Sigmoid colon (tissue), 7 donors: ENCODE data around the gene GNB3. TPM values are rescaled to one million over a fixed set of nuclear protein-coding genes. Genes with fewer than 3 reads are reported as not detected.

Experiments
- DNase-seq: peaks from one replicate; pipeline ENCODE4 v3.0.0-alpha.2; 2019
- H3K27ac ChIP-seq, 4 donors: fragments of 200-600 bp; sonication (generic); one replicate each; pipeline ENCODE4 v1.5.1; 2016 to 2019; ENCODE audit warnings: mild to moderate bottlenecking in 1 of 4
- H3K27me3 ChIP-seq, 3 donors: fragments of 200-600 bp; sonication (generic); one replicate each; pipeline ENCODE4 v1.5.1; 2019; ENCODE audit warnings: mild to moderate bottlenecking in 1 of 3
- H3K36me3 ChIP-seq, 4 donors: fragments of 200-600 bp; sonication (generic); one replicate each; pipeline ENCODE4 v1.5.1; 2016 to 2019
- H3K4me1 ChIP-seq, 4 donors: fragments of 200-600 bp; sonication (generic); one replicate each; pipeline ENCODE4 v1.5.1; 2017 to 2019
- H3K4me3 ChIP-seq, 4 donors: fragments of 200-600 bp; sonication (generic); one replicate each; pipeline ENCODE4 v1.5.1; 2017 to 2019; ENCODE audit warnings: mild to moderate bottlenecking in 2 of 4, moderate library complexity in 1 of 4
- H3K9me3 ChIP-seq, 4 donors: fragments of 200-600 bp in 3 of 4; sonication (generic) in 3 of 4; one replicate each; pipeline versions ENCODE4 v1.5.1 to v1.6.1; 2013 to 2019
- CTCF ChIP-seq, 4 experiments: fragments of 450-650 bp in 3 of 4; fragments of 200-600 bp in 1 of 4; IDR thresholded peaks; one replicate each; pipeline ENCODE4 v1.5.1; 2016 to 2019; ENCODE audit warnings: antibody characterized with exemption in 4 of 4, mild to moderate bottlenecking in 3 of 4, moderate library complexity in 2 of 4
- EP300 ChIP-seq, 4 donors: sonication (generic); formaldehyde crosslinking; IDR thresholded peaks; one replicate each; pipeline ENCODE4 v1.6.1; 2017; ENCODE audit warnings: antibody characterized with exemption in 4 of 4
- POLR2A ChIP-seq, 2 donors: fragments of 450-650 bp; IDR thresholded peaks; one replicate each; pipeline ENCODE4 v1.6.1; 2016; ENCODE audit warnings: antibody characterized with exemption in 2 of 2, mild to moderate bottlenecking in 2 of 2, moderate library complexity in 2 of 2
- POLR2AphosphoS5 ChIP-seq, 4 donors: sonication (generic); formaldehyde crosslinking; IDR thresholded peaks; one replicate each; pipeline ENCODE4 v1.6.1; 2017; ENCODE audit warnings: antibody characterized with exemption in 4 of 4
- WGBS, 2 donors: extraction: QIAGEN DNeasy Blood & Tissue Kit; methylation state at CpG; one replicate each; pipeline ENCODE4 v1.1.7; 2013; 5-methylcytosine and 5-hydroxymethylcytosine counted together
- intact Hi-C: fragments of 100-400 bp; cut with DNase I; formaldehyde crosslinking; loops from one replicate; pipeline ENCODE4 v1.15.1; 2023
- polyA plus RNA-seq, 3 donors: library from polyadenylated mRNA; stranded (reverse); fragments of 200-250 nt; gene quantifications; one replicate each; pipeline ENCODE4 v1.2.3, GENCODE V29; 2013
- total RNA-seq, 4 donors: library from RNA; depleted of rRNA; stranded (reverse); fragments of >200 nt; gene quantifications; one replicate each; pipeline ENCODE4 v1.1.0, GENCODE V29; 2016
- donor health status: healthy with polysubstance abuse.
- donor health status: Bipolar disorder and iron deficiency.
- donor health status: healthy.

Gene GNB3
- total RNA-seq, result 1 to 10 TPM in 3 of 4 donors, under 1 TPM in 1; 0.36 to 8.9 (median 2.2) TPM
- polyA plus RNA-seq, result 1 to 10 TPM in 2 of 3 donors, under 1 TPM in 1; 0.46 to 1.2 (median 1.1) TPM

DNA sequence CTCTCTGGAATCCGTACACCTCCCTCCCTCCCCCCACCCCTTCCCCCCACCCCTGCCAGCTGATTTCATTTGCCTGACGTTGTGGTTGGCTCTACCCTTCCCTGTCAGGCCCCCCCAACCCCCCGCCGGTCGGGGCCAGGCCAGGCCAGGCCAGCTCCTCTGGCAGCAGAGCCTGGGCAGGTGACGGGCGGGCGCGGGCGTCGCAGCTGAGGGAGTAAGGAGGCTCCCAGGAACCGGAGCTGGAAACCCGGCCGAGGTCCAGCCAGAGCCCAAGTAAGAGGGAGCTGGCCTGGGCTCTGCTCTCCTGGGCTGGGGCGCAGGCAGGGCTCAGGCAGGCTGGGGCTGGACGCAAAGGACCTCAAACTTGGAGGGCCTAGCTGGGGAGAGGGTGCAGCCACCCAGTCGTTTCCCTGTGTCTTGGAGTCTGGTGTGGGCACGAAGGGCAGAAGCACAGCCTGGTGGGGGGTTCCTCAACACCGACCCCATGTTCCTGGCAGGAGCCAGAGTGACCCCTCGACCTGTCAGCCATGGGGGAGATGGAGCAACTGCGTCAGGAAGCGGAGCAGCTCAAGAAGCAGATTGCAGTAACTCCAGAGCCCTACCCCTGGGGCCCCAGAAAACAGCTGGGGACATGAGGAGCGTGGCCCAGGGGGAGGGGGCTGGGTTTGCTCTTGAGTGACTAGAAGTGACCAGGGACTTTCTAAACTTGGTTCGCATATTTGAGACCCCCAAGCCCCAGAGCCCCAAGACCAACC lies at the start of gene GNB3:
GNB3 (plus strand) TSS at position 165 of the 755 bp plus-strand sequence; CDS start at position 528, 363 bp downstream.
- no peak for TF ChIP-seq POLR2A (IDR thresholded peaks at IDR 0.05)
- H3K9me3 ChIP-seq, result no peaks in the 10 kb centered on the region
- intact Hi-C loops, result no loop called here
- no peaks in the 10 kb centered on the region for H3K27me3 ChIP-seq
- H3K36me3 ChIP-seq, result peaks cover 0 to 57% (median 7%) of the 10 kb centered on the region in 4 donors
- H3K4me1 ChIP-seq, result no peaks in the 10 kb centered on the region
- WGBS, 2 donors, result 71 to 77% methylated on average over 24 of the region's 24 CpGs
- no peak within 1 kb of the TSS for H3K4me3 ChIP-seq
- H3K27ac ChIP-seq, result no peak within 1 kb of the TSS
- no peak for DNase-seq

- Histone ChIP-seq H3K27me3 (no peaks in the 10 kb centered on the region), H3K4me1 (no peaks in the 10 kb centered on the region), H3K4me3 (peak overlapping the region in 2 of 4 donors; percentile 5 to 17), H3K36me3 (no peaks in the 10 kb centered on the region), H3K9me3 (no peaks in the 10 kb centered on the region), H3K27ac (peak overlapping the region in 3 of 4 donors; percentile 26 to 37 (median 28))
- 55 to 77% methylated on average over 13 of the region's 13 CpGs for WGBS, 2 donors
- intact Hi-C loops, result no loop called here
- TF ChIP-seq CTCF (IDR thresholded peaks at IDR 0.05) (no peak), EP300 (IDR thresholded peaks at IDR 0.05) (no peak), POLR2AphosphoS5 (IDR thresholded peaks at IDR 0.05) (no peak), POLR2A (IDR thresholded peaks at IDR 0.05) (no peak)
- DNase-seq, result no peak
Measured at GRCh38 chr12:6791931-6792520, 48.7 kb upstream of the GNB3 start.

GRCh38 chr12:6792522-6793201 lies 48.1 kb upstream of the GNB3 start:
- Histone ChIP-seq H3K27me3 (no peaks in the 10 kb centered on the region), H3K4me3 (peak overlapping the region in 2 of 4 donors; percentile 5 to 17), H3K4me1 (no peaks in the 10 kb centered on the region), H3K36me3 (no peaks in the 10 kb centered on the region), H3K9me3 (no peaks in the 10 kb centered on the region), H3K27ac (peak overlapping the region in 3 of 4 donors; percentile 26 to 37 (median 28))
- TF ChIP-seq POLR2A (IDR thresholded peaks at IDR 0.05), result peak in 1 of 2 donors; percentile 8
- TF ChIP-seq CTCF (IDR thresholded peaks at IDR 0.05), result no peak
- WGBS, 2 donors, result 23 to 49% methylated on average over 12 of the region's 12 CpGs
- DNase-seq, result peak; percentile 78
- intact Hi-C loops, result no loop called here

GRCh38 chr12:6795088-6795487 lies 45.6 kb upstream of the GNB3 start:
- Histone ChIP-seq H3K27ac (no peak overlapping the region), H3K4me3 (no peak overlapping the region), H3K27me3 (no peaks in the 10 kb centered on the region), H3K36me3 (no peaks in the 10 kb centered on the region), H3K9me3 (no peaks in the 10 kb centered on the region), H3K4me1 (no peaks in the 10 kb centered on the region)
- DNase-seq, result no peak
- intact Hi-C loops, result no loop called here
- no peak for TF ChIP-seq POLR2AphosphoS5 (IDR thresholded peaks at IDR 0.05)
- no peak for TF ChIP-seq POLR2A (IDR thresholded peaks at IDR 0.05)
- no peak for TF ChIP-seq CTCF (IDR thresholded peaks at IDR 0.05)
- TF ChIP-seq EP300 (IDR thresholded peaks at IDR 0.05), result no peak
- WGBS, 2 donors, result 82 to 96% methylated on average over 2 of the region's 2 CpGs

- H3K9me3 ChIP-seq, result no peaks in the 10 kb centered on the region
- H3K36me3 ChIP-seq, result no peaks in the 10 kb centered on the region
- TF ChIP-seq EP300 (IDR thresholded peaks at IDR 0.05) (no peak), POLR2AphosphoS5 (IDR thresholded peaks at IDR 0.05) (no peak), POLR2A (IDR thresholded peaks at IDR 0.05) (no peak), CTCF (IDR thresholded peaks at IDR 0.05) (no peak)
- intact Hi-C loops, result no loop called here
- H3K27me3 ChIP-seq, result no peaks in the 10 kb centered on the region
- no peak overlapping the region for H3K4me3 ChIP-seq
- 81 to 88% methylated on average over 4 of the region's 4 CpGs for WGBS, 2 donors
- H3K4me1 ChIP-seq, result no peaks in the 10 kb centered on the region
- DNase-seq, result no peak
- H3K27ac ChIP-seq, result no peak overlapping the region
Measured at GRCh38 chr12:6796576-6796975, 44.1 kb upstream of the GNB3 start.
